Measurements from ENCODE around the gene KYNU. TPM values are rescaled to one million over a fixed set of nuclear protein-coding genes. Genes with fewer than 3 reads are reported as not detected.
"Not testable (repeated sequence)": the region's sequence is repeated elsewhere in the genome, so short reads cannot be mapped to it uniquely, and the experiment has no call there.

KYNU gene
- total RNA-seq, 1 donor from 2014 or later = 0.26 TPM

GRCh38 chr2:142881619-142882018 is 4.2 kb downstream of the KYNU start:
- H3K36me3 Mint-ChIP-seq (ENCODE audit: low read depth) = no peaks in the 10 kb centered on the region
- no peak overlapping the region for H3K27ac Mint-ChIP-seq (ENCODE audit: unreplicated experiment)
- H3K4me1 Mint-ChIP-seq = no peaks in the 10 kb centered on the region
- peaks cover 4% of the 10 kb centered on the region for H3K9me3 Mint-ChIP-seq
- no peak for TF ChIP-seq CTCF (conservative IDR thresholded peaks at IDR 0.05)
- no peak for DNase-seq (ENCODE audit: low read depth, low spot score)
- H3K27me3 Mint-ChIP-seq (ENCODE audit: low read depth) = no peaks in the 10 kb centered on the region
- H3K4me3 Mint-ChIP-seq = no peak overlapping the region

GRCh38 chr2:142882500-142882899 is 5.0 kb downstream of the KYNU start:
- H3K27ac Mint-ChIP-seq (ENCODE audit: unreplicated experiment); H3K4me1 Mint-ChIP-seq; H3K9me3 Mint-ChIP-seq; H3K36me3 Mint-ChIP-seq (ENCODE audit: low read depth); DNase-seq (ENCODE audit: low read depth, low spot score); H3K4me3 Mint-ChIP-seq; H3K27me3 Mint-ChIP-seq (ENCODE audit: low read depth): not testable (repeated sequence)

GRCh38 chr2:142883526-142883925 is 6.1 kb downstream of the KYNU start:
- Mint-ChIP-seq H3K4me1 (no peaks in the 10 kb centered on the region), H3K27me3 (ENCODE audit: low read depth) (no peaks in the 10 kb centered on the region), H3K27ac (ENCODE audit: unreplicated experiment) (no peak overlapping the region), H3K36me3 (ENCODE audit: low read depth) (no peaks in the 10 kb centered on the region), H3K4me3 (no peak overlapping the region), H3K9me3 (peaks cover 4% of the 10 kb centered on the region)
- TF ChIP-seq CTCF (conservative IDR thresholded peaks at IDR 0.05) = no peak
- DNase-seq (ENCODE audit: low read depth, low spot score) = no peak

GRCh38 chr2:142885543-142885942 is 8.1 kb downstream of the KYNU start:
- H3K27me3 Mint-ChIP-seq (ENCODE audit: low read depth) = no peaks in the 10 kb centered on the region
- no peak overlapping the region for H3K4me3 Mint-ChIP-seq
- no peaks in the 10 kb centered on the region for H3K4me1 Mint-ChIP-seq
- DNase-seq (ENCODE audit: low read depth, low spot score) = no peak
- TF ChIP-seq CTCF (conservative IDR thresholded peaks at IDR 0.05) = no peak
- H3K9me3 Mint-ChIP-seq = peaks cover 4% of the 10 kb centered on the region
- no peak overlapping the region for H3K27ac Mint-ChIP-seq (ENCODE audit: unreplicated experiment)
- H3K36me3 Mint-ChIP-seq (ENCODE audit: low read depth) = no peaks in the 10 kb centered on the region

- Mint-ChIP-seq H3K36me3 (ENCODE audit: low read depth) (no peaks in the 10 kb centered on the region), H3K4me3 (no peak overlapping the region), H3K9me3 (no peaks in the 10 kb centered on the region), H3K27ac (ENCODE audit: unreplicated experiment) (no peak overlapping the region), H3K4me1 (no peaks in the 10 kb centered on the region), H3K27me3 (ENCODE audit: low read depth) (no peaks in the 10 kb centered on the region)
- no peak for DNase-seq (ENCODE audit: low read depth, low spot score)
- TF ChIP-seq CTCF (conservative IDR thresholded peaks at IDR 0.05) = no peak
These were observed 15.3 kb downstream of the KYNU start for GRCh38 chr2:142892715-142893114.

GRCh38 chr2:142893241-142893640 is 15.8 kb downstream of the KYNU start:
- no peaks in the 10 kb centered on the region for H3K36me3 Mint-ChIP-seq (ENCODE audit: low read depth)
- no peak for TF ChIP-seq CTCF (conservative IDR thresholded peaks at IDR 0.05)
- DNase-seq (ENCODE audit: low read depth, low spot score) = no peak
- no peak overlapping the region for H3K27ac Mint-ChIP-seq (ENCODE audit: unreplicated experiment)
- H3K4me3 Mint-ChIP-seq = no peak overlapping the region
- H3K27me3 Mint-ChIP-seq (ENCODE audit: low read depth) = no peaks in the 10 kb centered on the region
- H3K4me1 Mint-ChIP-seq = no peaks in the 10 kb centered on the region
- H3K9me3 Mint-ChIP-seq = no peaks in the 10 kb centered on the region

Measured in neural crest cell (in vitro differentiated cells).